Erythroblast (primary cell): Measurements from ENCODE around the gene ANK2.

Experiments
- GATA1 ChIP-seq: IDR thresholded peaks from 2 replicates; pipeline ENCODE4 v1.6.1; 2011; ENCODE audit warnings: low read depth, mild to moderate bottlenecking, control low read depth, low read length, moderate library complexity
- POLR2A ChIP-seq: IDR thresholded peaks from 2 replicates; pipeline ENCODE4 v1.6.1; 2011; ENCODE audit warnings: mild to moderate bottlenecking, low read length

GRCh38 chr4:113094331-113094730 lies 44.9 kb downstream of the ANK2 start:
- no peak for TF ChIP-seq POLR2A
- TF ChIP-seq GATA1 = no peak
